Embryonic facial prominence (tissue), 1 donor: Measurements from ENCODE around the gene MRC1.

Experiments
- DNase-seq: peaks from one replicate; pipeline ENCODE4 v3.0.0-alpha.2; 2016; ENCODE audit errors: extremely low spot score

The MRC1 gene

DNA sequence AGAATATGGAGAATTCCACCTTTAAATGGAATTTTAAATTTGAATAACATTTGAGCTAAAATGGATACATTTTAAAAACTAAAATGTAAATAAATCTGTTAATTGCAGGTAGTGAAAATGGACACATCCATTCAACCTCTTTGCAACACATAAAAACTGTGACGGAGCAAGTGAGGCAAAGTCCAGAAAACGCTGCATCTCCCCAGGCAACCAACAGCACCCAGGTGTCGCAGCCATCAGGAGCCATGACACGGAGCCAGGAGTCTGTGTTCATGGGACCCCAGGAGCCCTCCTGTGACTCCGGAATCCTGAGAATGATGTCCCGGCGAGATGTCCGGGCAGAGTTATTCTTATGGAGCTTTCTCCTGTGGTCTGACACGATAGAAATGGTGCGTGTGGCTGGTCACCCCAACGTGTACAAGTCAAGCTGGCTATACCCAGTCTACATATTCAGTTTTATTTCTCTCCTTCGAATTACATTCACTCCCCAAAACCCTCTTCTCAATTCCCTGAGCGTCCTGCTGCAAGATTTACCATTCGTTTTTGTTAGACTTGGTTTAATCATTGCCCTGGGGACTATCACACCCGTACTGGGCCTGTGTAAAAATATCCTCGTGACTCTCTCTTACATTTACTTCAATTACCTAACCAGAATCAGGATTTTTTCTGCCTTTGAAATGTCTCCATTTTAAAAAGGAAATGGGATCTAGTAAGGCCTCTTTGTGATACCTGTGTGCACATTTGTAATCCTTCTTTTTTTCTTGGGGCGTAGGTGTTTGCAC is 13.1 kb upstream of the MRC1 start:
- DNase-seq: no peak

DNA sequence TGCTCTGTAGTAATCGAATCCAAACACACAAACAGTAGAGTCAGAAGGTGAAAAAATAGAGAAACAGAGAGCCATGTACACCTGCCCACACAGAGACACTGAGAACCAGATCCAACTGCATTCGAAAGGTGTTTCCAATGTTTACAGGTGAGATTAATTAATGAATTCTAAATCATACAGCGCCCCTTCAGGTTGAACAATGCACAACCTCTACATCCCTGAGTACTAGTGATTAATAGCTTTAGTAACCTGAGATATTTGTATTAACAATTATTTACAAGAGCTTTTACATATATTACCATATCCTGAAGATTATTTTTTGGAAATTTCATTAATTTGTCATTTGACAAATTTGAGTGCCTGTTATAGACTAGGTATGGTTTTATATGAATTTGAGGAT is 7.6 kb upstream of the MRC1 start:
- DNase-seq: no peak

DNA sequence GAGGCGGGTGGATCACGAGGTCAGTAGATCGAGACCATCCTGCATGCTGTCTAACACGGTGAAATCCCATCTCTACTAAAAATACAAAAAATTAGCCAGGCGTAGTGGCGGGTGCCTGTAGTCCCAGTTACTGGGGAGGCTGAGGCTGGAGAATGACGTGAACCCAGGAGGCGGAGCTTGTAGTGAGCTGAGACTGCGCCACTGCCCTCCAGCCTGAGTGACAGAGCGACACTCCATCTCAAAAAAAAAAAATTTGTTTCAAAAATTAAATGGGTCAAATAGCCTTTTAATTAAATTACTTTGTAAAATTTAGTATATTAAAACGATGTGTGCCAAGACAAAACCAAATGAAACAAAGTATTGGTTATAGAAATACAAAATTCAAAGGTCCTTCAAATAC is 6.8 kb upstream of the MRC1 start:
- DNase-seq: no peak

DNA sequence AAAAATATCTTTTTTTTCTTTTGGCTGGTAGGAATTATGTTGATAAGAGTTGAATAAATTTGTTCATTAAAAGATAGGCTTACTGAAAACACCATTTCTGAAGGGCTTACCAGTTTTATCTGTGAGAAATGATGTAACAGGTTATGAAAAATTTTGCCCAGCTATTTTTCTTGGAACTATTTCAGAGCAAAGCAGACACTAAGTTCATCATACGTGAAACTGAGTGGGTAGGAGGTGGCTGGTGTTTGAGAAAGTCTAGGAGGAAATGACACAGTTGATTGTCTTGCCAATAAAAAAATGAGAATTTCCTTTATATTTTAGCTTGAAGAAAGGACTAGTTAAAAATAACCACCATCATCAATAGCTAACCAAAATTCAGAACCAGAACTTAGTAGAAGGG is 6.2 kb upstream of the MRC1 start:
- no peak for DNase-seq

DNA sequence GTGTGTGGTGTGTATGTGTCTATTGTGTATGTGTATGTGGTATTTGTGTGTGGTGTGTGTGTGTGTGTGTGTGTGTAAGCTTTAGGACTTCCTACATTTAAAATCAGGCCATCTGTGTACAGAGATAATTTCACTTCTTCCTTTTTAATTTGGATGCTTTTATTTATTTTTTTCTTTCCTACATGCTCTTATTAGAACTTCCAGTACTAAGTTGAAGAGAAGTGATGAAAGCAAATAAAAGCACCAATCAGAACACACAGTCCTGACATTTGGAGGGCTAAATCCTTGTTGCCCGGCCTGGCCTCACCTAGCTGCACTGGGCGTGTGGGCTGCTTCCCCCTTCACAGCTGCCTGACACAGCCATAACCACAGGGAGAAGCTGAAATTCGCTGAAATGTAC is 3.8 kb upstream of the MRC1 start:
- DNase-seq: no peak

DNA sequence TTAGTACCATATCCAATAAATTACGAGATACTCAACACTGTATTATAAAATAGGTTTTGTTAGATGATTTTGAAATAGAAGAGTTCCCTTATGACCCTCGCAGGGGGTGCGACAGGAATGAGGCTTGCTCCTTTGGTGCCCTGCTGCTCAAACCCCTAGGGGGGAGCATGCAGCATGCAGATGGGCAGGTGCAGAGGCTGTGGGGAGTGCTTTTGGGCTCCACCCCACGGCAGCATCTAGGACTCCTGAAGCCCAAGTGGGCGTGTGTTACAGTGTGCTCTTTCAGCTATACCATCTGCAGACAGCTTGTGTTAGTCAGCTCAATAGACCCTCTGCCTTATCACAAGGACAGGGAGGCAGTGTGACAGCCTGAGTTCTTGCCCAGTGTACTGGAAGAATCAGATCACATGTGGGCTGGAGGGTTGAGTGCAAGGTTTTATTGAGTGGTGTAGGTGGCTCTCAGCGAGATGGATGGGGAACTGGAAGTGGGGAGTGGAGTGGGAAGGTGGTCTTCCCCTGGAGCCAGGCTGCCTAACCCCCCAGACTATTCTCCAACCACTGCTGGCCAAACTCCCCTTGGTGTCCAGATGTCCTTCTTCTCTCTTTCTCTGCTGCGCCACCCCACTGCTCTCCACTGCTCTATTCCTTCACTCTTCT is 3.1 kb upstream of the MRC1 start:
- no peak for DNase-seq

DNA sequence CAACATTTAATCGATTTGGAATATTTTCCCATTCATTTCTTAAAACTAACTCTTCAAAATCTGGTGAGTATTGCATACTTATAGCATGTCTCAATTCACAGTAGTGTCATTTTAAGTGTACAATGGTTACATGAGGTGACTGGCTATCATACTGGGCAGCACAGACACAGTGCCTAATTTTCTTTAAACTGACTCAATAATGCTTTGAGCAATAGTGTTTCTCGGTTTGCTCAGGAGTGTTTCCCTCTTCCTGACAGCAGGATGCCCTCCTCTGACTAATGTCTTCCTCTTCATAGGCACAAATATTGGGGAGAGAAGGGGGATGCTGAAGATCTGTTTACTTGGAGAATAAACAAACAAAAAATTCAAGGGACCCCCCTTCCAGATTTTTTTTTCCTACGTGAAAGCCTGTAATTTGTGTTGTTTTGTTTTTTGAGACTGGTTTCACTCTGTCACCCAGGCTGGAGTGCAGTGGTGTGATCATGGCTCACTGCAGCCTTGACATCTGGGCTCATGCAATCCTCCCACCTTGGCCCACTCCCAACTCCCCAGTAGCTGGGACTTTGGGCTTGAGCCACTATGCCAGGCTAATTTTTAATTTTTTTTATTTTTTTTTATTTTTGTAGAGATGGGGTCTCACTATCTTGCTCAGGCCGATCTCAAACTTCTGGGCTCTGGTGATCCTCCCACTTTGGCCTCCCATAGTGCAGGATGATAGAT is 2.2 kb downstream of the MRC1 start:
- no peak for DNase-seq

DNA sequence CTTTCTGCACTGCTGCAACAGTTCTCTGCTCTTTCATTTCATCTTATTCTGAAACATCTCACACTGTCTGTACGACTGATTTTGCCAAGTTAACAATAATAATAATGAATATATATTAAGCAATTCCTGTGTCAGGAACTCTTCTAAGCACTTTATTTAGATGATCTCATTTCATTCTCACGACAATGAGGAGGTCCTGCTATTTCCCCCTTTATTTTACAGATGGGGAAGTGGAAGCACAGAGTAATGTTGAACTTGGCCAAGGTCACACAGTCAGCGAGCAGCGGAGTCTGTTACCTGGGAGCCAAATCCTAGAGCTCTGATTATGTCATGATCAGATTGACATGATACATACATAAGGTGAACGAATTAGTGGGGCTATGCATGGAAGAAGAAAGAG is 5.8 kb downstream of the MRC1 start:
- DNase-seq: no peak

DNA sequence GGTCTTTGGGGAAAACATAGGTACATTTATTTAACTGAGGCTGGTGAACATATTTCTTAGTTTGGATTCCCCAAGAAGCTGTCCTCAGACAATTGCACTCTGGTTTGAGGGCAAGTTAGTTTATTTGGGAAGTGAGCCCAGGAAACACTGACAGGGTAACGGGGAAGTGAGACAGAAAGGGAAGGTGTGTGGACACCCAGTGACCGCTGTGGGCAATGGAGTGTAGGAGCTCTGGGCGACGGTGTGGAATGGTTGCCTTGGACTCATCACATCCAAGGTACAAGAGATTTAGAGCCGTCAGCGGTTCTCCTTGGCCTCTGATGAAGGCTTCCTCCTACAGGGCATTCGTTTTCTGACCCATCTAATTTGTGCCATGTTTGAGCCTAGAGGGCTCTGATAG is 7.1 kb downstream of the MRC1 start:
- no peak for DNase-seq

DNA sequence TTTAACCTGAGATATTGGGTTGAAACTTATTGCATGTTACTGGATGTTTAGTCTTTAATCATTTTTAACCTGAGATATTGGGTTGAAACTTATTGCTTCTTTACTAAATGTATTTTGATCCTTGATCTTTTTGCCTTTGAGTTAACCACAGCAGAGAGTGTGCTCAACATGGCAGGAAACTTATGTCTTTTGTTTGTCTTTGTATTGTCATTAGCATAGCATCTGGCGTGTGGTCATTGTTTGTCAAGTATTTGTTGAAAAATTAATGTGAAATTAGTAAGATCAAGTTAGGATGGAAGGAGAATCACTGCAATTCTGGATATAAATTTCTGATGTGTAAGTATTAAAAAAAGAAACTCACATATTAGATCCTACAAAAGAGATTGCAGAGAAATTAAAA is 8.2 kb downstream of the MRC1 start:
- DNase-seq: no peak

DNA sequence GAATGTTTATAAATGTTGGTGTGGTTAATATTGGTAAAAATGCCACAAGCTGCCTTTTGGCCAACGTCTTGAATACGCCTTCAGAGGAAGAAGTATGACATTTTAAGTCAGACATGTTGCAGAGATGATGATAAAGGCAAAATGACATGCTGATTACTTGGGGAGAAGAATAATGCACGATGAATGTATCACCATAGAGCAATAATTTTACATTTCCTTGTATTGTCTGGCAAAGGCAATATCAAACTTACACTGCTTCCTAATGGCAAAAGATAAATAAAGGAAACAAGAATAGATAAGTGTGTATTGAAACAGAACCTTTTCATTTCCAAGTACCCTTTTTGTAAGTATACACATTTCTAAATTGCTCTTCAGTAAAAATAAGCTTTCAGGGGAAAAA is 8.6 kb downstream of the MRC1 start:
- DNase-seq: no peak

DNA sequence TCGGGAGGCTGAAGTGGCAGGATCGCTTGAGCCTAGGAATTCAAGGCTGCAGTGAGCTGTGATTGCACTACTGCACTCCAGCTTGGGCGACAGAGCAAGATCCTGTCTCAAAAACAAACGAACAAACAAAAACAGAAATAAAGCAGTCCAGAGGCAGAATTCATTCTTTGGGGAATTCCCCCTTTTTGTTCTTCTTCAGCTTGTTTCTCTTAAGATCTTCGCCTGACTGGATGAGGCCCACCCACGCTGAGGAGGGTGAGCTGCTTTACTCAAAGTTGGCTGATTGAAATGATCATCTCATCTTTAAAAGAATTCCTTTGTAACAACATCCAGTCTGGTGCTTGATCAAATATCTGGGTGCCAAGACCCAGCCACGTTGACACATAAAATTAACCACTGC is 10.7 kb downstream of the MRC1 start:
- DNase-seq: no peak

DNA sequence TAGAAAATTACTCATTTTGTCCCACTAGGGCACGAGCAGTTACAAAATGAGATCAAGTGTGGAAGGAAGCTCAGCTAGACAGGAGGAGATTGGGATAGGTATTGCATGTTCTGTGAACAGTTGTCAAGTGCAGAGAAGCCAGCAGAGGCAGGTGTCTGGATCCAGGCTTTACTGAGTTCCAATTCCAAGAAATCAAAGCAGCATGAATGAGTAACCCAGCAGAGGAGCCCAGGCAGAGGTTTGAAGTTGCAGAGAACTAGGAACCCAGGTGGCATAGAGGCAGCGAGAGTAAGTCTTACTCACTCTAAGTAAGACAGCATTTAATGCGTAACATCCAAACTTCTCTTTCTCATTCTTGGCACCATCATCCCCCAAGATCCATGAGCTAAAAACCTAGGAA is 11.8 kb downstream of the MRC1 start:
- no peak for DNase-seq

DNA sequence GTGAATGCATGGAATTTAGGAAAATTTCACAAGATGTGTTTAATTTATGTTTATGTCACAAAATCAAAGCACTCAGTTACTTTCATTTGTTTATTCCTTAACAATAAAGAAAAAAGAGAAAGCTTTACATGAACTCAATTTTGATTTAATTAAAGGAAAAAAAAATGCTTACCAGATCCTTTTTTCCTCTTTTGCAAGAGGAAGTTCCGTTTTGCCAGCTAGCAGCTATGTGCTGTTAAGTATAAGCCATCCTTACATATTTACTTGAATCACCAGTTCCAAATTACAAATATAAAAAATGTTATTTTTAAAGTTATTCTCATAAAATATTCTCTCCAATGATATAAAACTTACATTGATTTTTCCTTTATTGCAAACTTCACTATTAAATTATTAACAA is 12.7 kb downstream of the MRC1 start:
- DNase-seq: no peak

DNA sequence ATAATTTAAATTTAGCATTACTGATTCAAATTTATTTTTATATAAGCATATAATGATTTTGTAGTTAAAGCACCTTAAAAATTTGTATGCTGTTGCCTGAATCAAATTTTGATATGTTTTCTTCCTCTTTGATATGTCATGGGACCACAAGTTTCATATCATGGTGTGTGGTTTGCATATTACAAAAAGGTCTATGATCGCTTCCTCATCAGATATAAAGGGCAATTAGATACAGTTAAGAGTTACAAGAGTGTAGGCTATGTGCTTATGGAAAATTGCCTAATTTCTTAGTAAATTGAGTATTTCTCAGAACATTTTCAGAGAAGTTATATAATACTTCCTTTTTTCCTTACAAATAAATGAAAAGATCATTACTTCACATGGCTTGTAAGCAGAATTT is 22.2 kb downstream of the MRC1 start:
- no peak for DNase-seq

DNA sequence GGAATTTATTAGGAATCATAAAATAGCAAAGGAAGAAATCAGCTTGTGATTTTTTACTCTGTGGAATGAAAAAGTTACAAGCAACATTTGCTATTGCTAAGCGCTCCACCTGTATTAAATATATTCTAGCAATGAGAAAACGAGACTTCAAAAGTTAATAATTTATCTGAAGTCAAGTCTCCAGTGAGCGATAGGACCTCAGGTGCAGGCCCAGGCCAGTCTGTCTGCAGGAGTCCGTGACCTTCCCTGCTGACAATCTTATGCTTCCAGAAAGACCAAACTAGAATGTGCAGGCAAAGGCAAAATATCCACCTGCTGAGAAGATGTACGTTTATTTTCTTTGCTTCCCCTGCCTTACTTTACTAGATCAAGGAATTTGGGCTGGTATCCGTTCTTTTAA is 22.7 kb downstream of the MRC1 start:
- no peak for DNase-seq

DNA sequence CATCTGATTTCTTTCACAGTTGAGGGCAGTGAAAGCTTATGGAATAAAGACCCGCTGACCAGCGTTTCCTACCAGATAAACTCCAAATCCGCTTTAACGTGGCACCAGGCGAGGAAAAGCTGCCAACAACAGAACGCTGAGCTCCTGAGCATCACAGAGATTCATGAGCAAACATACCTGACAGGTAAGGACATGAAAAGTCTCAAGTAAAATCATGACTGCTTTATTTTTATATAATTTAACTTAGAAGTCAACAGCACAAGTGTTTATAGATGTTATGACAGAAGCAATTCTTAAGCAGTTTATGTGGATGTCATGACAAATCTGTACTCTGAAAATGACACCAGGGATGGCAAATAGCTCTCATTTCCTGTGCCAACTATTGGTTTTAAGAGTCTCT is 24.5 kb downstream of the MRC1 start:
- DNase-seq: no peak

DNA sequence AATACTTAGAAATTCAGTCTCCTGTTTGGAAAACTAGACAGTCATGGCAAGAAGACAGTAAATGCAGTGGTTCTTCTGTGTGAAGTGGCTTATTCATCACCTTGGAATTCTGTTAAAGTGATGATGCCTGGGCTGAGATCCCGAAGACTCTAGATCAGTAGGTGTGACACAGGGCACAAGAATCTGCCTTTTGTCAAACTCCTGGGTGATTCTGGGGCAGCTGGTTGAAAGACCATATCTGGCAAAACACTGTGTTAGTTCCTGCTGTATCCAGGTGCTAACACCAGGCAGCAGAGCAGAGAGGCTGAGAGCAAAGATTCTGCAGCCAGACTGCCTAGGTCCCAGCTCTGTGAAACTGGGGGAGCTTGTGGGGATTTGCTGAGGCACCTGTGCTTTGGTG is 26.5 kb downstream of the MRC1 start:
- DNase-seq: no peak

DNA sequence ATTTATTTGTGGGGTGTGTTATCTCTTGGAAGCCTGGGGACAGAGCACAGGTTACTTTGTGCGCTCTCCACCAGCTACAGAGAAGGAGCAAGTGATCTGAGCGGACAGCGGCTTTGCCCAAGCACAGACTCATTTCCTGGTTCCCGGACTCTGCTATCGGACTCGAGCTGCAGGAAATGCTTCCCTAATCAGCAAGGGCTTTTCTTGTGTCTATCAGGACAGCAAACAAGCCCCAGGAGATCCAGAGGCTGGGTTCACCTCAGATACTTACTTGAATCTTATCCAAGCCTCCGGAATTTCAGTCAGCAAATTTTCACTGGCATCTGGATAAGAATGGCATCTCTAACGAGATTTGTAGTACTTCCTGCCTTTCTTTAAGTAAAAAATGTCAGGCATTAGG is 27.8 kb downstream of the MRC1 start:
- DNase-seq: no peak

DNA sequence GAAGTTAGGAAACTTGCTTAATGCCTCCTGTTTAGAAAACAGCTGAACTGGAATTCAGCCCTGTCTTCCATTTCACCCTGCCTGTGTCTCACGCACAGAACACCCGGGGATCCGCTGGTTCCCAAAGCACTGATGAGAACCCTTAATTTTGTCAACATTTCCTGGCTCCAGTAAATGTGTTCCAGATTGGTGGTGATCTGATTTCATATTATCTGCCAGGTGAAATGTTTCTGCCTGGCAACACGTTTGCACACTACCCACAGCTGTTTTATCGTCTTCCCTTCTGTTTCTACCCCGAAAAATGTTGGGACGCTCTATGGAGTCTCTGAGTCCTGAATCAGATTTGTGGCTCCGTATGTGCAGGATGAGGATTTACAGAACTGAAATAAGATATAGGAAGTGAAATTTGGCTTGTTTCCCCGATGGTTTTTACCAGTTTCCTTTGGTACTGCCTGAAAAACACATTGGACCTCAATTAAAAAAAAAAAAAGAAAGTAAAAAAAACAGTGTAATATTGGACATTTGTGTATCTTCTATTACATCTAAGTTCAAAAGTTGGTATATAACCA is 29.0 kb downstream of the MRC1 start:
- no peak for DNase-seq

DNA sequence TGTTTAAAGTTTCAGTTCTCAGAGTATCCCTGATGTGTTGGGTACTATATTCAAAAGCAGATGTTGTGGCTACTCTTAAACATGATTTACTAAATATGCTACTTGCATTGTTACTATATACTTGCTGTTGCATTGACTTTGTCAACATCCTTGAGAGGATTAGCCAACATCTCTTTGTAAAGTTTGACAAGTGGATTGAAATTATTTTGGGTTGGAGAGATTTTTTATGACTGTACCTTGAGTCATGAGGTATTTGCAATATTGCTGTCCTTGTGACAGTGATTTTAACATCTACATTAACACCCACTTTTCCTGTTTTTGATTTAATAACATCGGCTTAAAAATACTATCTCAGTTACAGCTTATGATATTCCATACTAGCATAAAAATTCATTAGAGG is 31.9 kb downstream of the MRC1 start:
- no peak for DNase-seq

DNA sequence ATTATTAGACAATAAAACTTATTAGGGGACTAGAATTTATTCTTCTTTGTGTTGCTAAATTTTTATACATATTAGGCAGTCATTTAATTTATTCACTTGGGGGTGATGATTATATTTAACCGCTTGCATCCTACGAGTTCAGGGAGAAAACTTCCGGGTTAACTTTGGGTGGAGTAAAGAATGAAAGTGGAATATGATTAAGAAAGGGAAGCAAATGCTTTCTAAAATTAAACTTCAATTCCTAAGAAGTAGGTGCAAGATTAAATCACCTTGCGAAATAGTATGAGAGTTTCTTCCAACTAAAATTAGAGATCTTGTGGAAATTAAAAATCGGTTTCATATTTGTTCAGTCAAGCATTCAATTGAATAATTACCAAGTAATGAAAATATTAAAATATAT is 33.5 kb downstream of the MRC1 start:
- no peak for DNase-seq
